Measurements from ENCODE around the gene SULT4A1. TPM values are rescaled to one million over a fixed set of nuclear protein-coding genes. Genes with fewer than 3 reads are reported as not detected.

SULT4A1 gene
- polyA plus RNA-seq, 1 of the 3 experiments (the other 2 are of a cell fraction) = 3.9 TPM

DNA sequence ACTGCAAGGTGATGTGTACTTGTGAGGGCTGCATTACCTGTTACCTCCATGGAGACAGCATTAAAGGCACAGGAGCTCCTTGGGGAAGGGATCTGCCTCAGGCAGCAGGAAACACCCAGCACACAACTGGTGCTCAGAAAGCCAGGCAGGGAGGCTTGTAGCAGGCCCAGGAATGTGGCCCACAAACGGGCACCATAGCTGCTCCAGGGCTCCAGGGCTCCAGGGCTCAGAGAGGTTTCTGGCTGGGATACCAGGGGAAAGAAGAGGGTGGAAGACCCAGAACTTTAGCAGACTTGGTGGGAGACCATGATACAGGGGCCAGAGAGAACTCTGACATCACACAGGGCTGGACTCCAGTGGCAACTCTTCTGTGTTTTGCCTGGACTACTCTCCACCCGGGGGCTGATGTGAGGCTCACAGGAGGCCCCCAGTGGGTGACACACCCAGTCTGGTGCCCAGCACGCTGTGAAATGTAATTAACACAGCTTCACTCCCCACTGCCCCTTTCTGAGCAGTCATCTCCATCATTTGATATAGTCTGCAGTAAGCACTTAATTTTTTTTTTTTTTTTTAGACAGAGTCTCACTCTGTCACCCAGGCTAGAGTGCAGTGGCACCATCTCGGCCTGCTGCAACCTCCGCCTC lies 14.7 kb upstream of the SULT4A1 start:
- Histone ChIP-seq H3K27me3 (ENCODE audit: insufficient read depth) (no peaks in the 10 kb centered on the region), H3F3A (replicated peaks; ENCODE audit: insufficient read depth) (no peaks in the 10 kb centered on the region), H3K9ac (no peak overlapping the region), H2AFZ (ENCODE audit: low read depth) (no peak overlapping the region), H3K4me3 (ENCODE audit: low read depth in 2 of 2, low read length in 1 of 2) (no peak overlapping the region), H3K4me2 (no peak overlapping the region), H3K9me3 (no peaks in the 10 kb centered on the region), H3K27ac (ENCODE audit: low read depth in 2 of 2, low read length in 1 of 2) (no peak overlapping the region), H3K9me2 (no peaks in the 10 kb centered on the region), H3K79me2 (ENCODE audit: insufficient read depth) (no peaks in the 10 kb centered on the region), H4K20me1 (ENCODE audit: insufficient read depth) (no peaks in the 10 kb centered on the region), H3K4me1 (ENCODE audit: control insufficient read depth in 1 of 2, insufficient read depth in 2 of 2, low read depth in 1 of 2, low read length in 1 of 2) (no peaks in the 10 kb centered on the region), H3K36me3 (replicated peaks in 1 of 2; ENCODE audit: control insufficient read depth in 1 of 2, insufficient read depth in 2 of 2, low read length in 1 of 2) (no peaks in the 10 kb centered on the region)
- TF ChIP-seq ZBTB33 (IDR thresholded peaks at IDR 0.05; ENCODE audit: borderline replicate concordance, low read depth) = no peak
- no peak for TF ChIP-seq FOXM1 (IDR thresholded peaks at IDR 0.05; ENCODE audit: low read depth)
- TF ChIP-seq RFX5 (IDR thresholded peaks at IDR 0.05; ENCODE audit: low read length) = no peak
- TF ChIP-seq MEF2A (IDR thresholded peaks at IDR 0.05; ENCODE audit: borderline replicate concordance, low read depth) = no peak
- no peak for TF ChIP-seq GABPA (IDR thresholded peaks at IDR 0.05; ENCODE audit: low read depth)
- TF ChIP-seq NFIC (IDR thresholded peaks at IDR 0.05; ENCODE audit: borderline replicate concordance) = no peak
- no peak for TF ChIP-seq SIN3A (IDR thresholded peaks at IDR 0.05; ENCODE audit: borderline replicate concordance, low read depth, low read length)
- TF ChIP-seq RCOR1 (IDR thresholded peaks at IDR 0.05; ENCODE audit: low read length) = no peak
- TF ChIP-seq TEAD4 (IDR thresholded peaks at IDR 0.05; ENCODE audit: borderline replicate concordance, insufficient read depth) = no peak
- TF ChIP-seq, protein P1, sequence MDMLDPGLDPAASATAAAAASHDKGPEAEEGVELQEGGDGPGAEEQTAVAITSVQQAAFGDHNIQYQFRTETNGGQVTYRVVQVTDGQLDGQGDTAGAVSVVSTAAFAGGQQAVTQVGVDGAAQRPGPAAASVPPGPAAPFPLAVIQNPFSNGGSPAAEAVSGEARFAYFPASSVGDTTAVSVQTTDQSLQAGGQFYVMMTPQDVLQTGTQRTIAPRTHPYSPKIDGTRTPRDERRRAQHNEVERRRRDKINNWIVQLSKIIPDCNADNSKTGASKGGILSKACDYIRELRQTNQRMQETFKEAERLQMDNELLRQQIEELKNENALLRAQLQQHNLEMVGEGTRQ (IDR thresholded peaks at IDR 0.05; ENCODE audit: borderline replicate concordance, low read depth, low read length) = no peak
- TF ChIP-seq EZH2phosphoT487 (IDR thresholded peaks at IDR 0.05; ENCODE audit: borderline replicate concordance, low read depth) = no peak
- TF ChIP-seq NRF1 (IDR thresholded peaks at IDR 0.05; ENCODE audit: low read depth, low read length) = no peak
- TF ChIP-seq EP300 (IDR thresholded peaks at IDR 0.05; ENCODE audit: borderline replicate concordance in 1 of 2, low read depth in 1 of 2, low read length in 1 of 2) = no peak
- no peak for TF ChIP-seq MXI1 (IDR thresholded peaks at IDR 0.05; ENCODE audit: low read depth, low read length)
- ChIA-PET CTCF (interaction anchor here (0.9 to 1.2 kb wide), 2 partner anchors 8 to 9 kb away, joined by 3 to 10 read pairs; no protein-coding TSS in a partner anchor), POLR2A (no interaction called here)
- no peak for DNase-seq
- WGBS (ENCODE audit: low lambda C conversion rate) = 49% methylated on average over 4 of the region's 5 CpGs

DNA sequence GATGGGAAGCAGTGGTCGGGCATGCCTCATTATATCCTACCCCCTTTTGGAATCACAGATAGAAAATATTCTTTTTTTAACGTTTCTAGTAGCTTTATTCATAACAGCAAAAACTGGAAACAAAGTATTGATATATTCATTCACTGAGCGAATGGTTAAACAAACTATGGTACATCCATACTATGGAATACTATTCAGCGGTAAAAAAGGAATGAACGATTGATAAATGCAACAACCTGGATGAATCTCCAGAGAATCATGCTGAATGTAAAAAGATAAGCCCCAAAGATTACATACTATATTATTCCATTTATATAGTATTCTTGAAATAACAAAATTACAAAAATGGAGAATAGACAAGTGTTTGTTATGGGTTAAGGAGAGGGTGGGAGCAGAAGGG lies 7.5 kb upstream of the SULT4A1 start:
- H3K4me1 ChIP-seq (ENCODE audit: control insufficient read depth in 1 of 2, insufficient read depth in 2 of 2, low read depth in 1 of 2, low read length in 1 of 2) = no peaks in the 10 kb centered on the region
- no peak for DNase-seq
- ChIA-PET CTCF (no interaction called here), POLR2A (no interaction called here)
- WGBS (ENCODE audit: low lambda C conversion rate) = 52% methylated on average over 5 of the region's 5 CpGs
- H3K9me2 ChIP-seq = no peaks in the 10 kb centered on the region
- H3K79me2 ChIP-seq (ENCODE audit: insufficient read depth) = no peaks in the 10 kb centered on the region
- no peak overlapping the region for H3K27ac ChIP-seq (ENCODE audit: low read depth in 2 of 2, low read length in 1 of 2)
- no peaks in the 10 kb centered on the region for H3K9me3 ChIP-seq
- no peaks in the 10 kb centered on the region for H4K20me1 ChIP-seq (ENCODE audit: insufficient read depth)
- H3K36me3 ChIP-seq (replicated peaks in 1 of 2; ENCODE audit: control insufficient read depth in 1 of 2, insufficient read depth in 2 of 2, low read length in 1 of 2) = no peaks in the 10 kb centered on the region
- H3K4me3 ChIP-seq (ENCODE audit: low read depth in 2 of 2, low read length in 1 of 2) = no peak overlapping the region
- H3K27me3 ChIP-seq (ENCODE audit: insufficient read depth) = no peaks in the 10 kb centered on the region
- no peak overlapping the region for H2AFZ ChIP-seq (ENCODE audit: low read depth)
- no peak overlapping the region for H3K9ac ChIP-seq
- no peak overlapping the region for H3K4me2 ChIP-seq
- no peaks in the 10 kb centered on the region for H3F3A ChIP-seq (replicated peaks; ENCODE audit: insufficient read depth)
- TF ChIP-seq TCF12 (IDR thresholded peaks at IDR 0.05) (no peak), USF1 (IDR thresholded peaks at IDR 0.05; ENCODE audit: borderline replicate concordance, low read depth) (no peak), NFIC (IDR thresholded peaks at IDR 0.05; ENCODE audit: borderline replicate concordance) (no peak), ELF1 (IDR thresholded peaks at IDR 0.05) (no peak), MXI1 (IDR thresholded peaks at IDR 0.05; ENCODE audit: low read depth, low read length) (no peak), SMC3 (IDR thresholded peaks at IDR 0.05; ENCODE audit: low read depth, low read length) (no peak), JUND (IDR thresholded peaks at IDR 0.05) (no peak), MEF2A (IDR thresholded peaks at IDR 0.05; ENCODE audit: borderline replicate concordance, low read depth) (no peak), EZH2phosphoT487 (IDR thresholded peaks at IDR 0.05; ENCODE audit: borderline replicate concordance, low read depth) (no peak), GABPA (IDR thresholded peaks at IDR 0.05; ENCODE audit: low read depth) (no peak)
- TF ChIP-seq, protein P2, sequence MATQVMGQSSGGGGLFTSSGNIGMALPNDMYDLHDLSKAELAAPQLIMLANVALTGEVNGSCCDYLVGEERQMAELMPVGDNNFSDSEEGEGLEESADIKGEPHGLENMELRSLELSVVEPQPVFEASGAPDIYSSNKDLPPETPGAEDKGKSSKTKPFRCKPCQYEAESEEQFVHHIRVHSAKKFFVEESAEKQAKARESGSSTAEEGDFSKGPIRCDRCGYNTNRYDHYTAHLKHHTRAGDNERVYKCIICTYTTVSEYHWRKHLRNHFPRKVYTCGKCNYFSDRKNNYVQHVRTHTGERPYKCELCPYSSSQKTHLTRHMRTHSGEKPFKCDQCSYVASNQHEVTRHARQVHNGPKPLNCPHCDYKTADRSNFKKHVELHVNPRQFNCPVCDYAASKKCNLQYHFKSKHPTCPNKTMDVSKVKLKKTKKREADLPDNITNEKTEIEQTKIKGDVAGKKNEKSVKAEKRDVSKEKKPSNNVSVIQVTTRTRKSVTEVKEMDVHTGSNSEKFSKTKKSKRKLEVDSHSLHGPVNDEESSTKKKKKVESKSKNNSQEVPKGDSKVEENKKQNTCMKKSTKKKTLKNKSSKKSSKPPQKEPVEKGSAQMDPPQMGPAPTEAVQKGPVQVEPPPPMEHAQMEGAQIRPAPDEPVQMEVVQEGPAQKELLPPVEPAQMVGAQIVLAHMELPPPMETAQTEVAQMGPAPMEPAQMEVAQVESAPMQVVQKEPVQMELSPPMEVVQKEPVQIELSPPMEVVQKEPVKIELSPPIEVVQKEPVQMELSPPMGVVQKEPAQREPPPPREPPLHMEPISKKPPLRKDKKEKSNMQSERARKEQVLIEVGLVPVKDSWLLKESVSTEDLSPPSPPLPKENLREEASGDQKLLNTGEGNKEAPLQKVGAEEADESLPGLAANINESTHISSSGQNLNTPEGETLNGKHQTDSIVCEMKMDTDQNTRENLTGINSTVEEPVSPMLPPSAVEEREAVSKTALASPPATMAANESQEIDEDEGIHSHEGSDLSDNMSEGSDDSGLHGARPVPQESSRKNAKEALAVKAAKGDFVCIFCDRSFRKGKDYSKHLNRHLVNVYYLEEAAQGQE (IDR thresholded peaks at IDR 0.05; ENCODE audit: low read depth, low read length) = no peak

Measured in SK-N-SH (cell line).